Esophagus squamous epithelium (tissue), 4 donors: ENCODE data around the gene ADK.

ENCODE experiments used
- POLR2A ChIP-seq, 4 donors: fragments of 450-650 bp; IDR thresholded peaks; one replicate each; pipeline ENCODE4 v1.6.1; 2017; ENCODE audit warnings: antibody characterized with exemption in 4 of 4, mild to moderate bottlenecking in 4 of 4, moderate library complexity in 3 of 4
- TF ChIP-seq, protein P1 (sequence below), 6 experiments: fragments of 450-650 bp in 4 of 6; fragments of 200-600 bp in 2 of 6; sonication (generic) in 2 of 6; IDR thresholded peaks; one replicate each; pipeline ENCODE4 v1.5.1; 2016 to 2019; ENCODE audit warnings: antibody characterized with exemption in 6 of 6, mild to moderate bottlenecking in 4 of 6, moderate library complexity in 4 of 6

DNA sequence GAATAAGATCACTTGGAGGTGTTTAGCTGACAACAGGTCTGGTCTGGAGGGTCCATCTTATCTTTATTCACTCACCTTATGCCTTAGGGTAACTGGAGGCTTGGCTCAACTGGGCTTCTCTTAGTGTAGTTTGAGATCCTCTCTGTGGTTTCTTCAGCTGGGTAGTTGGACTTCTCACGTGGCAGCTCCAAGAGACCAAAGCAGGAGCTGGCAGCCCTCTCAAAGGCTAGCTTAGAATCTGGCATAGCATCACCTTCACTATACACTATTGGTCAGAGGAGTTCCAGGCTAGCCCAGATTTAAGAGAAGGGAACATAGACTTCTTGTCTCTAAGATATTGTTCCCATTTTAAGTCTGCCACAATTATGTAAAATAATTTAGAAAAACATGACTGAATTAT lies 16.4 kb downstream of the ADK start:
- TF ChIP-seq, protein P1, sequence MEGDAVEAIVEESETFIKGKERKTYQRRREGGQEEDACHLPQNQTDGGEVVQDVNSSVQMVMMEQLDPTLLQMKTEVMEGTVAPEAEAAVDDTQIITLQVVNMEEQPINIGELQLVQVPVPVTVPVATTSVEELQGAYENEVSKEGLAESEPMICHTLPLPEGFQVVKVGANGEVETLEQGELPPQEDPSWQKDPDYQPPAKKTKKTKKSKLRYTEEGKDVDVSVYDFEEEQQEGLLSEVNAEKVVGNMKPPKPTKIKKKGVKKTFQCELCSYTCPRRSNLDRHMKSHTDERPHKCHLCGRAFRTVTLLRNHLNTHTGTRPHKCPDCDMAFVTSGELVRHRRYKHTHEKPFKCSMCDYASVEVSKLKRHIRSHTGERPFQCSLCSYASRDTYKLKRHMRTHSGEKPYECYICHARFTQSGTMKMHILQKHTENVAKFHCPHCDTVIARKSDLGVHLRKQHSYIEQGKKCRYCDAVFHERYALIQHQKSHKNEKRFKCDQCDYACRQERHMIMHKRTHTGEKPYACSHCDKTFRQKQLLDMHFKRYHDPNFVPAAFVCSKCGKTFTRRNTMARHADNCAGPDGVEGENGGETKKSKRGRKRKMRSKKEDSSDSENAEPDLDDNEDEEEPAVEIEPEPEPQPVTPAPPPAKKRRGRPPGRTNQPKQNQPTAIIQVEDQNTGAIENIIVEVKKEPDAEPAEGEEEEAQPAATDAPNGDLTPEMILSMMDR (IDR thresholded peaks at IDR 0.05) = no peak
- TF ChIP-seq POLR2A (IDR thresholded peaks at IDR 0.05) = no peak
